AG09319 (cell line): Measurements from ENCODE around the gene NUP210.

Experiments used
- DNase-seq: peaks from one replicate; pipeline ENCODE4 v3.0.0-alpha.2; 2010; ENCODE audit warnings: low read depth; ENCODE audit errors: extremely low read depth
- TF ChIP-seq, protein P1 (sequence below): IDR thresholded peaks from 2 replicates; pipeline ENCODE4 v1.5.1; 2011; ENCODE audit warnings: low read depth, mild to moderate bottlenecking, inconsistent platforms, low read length, moderate library complexity

Gene NUP210

DNA sequence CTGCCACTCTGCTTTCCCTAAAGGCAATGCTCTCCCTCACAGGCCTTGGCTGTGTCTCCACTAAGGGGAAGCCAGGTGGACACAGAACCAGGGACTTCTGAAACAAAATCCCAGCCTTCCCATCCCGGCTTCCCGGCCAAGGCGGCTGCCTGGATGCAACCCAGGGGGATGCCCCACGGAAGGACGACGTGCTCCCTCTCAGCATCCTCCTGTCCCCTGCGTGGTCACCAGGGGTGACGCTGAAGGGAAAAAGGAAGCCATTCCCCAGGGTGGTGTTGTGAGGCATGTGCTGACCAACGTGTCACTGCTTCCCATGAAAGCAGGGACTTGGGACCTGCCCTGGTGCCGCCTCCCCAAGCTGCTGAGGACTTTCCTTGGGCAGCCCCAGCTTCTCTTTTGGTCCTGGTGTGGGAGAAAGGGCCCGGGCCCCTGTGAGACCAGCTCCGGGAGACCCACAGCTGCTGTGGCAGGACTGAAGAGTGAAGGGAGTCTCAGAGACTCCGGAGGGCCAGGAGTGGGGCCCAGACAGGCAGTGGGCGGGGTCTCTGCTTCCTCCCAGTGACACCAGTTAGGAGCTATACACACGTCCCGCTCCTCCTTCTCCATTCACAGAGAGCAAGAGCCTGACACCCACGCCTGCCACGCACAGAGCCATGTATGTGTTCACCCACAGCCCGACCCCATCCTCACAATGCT, 139.2 kb downstream of the NUP210 start:
- no peak for DNase-seq
- TF ChIP-seq, protein P1, sequence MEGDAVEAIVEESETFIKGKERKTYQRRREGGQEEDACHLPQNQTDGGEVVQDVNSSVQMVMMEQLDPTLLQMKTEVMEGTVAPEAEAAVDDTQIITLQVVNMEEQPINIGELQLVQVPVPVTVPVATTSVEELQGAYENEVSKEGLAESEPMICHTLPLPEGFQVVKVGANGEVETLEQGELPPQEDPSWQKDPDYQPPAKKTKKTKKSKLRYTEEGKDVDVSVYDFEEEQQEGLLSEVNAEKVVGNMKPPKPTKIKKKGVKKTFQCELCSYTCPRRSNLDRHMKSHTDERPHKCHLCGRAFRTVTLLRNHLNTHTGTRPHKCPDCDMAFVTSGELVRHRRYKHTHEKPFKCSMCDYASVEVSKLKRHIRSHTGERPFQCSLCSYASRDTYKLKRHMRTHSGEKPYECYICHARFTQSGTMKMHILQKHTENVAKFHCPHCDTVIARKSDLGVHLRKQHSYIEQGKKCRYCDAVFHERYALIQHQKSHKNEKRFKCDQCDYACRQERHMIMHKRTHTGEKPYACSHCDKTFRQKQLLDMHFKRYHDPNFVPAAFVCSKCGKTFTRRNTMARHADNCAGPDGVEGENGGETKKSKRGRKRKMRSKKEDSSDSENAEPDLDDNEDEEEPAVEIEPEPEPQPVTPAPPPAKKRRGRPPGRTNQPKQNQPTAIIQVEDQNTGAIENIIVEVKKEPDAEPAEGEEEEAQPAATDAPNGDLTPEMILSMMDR: no peak

DNA sequence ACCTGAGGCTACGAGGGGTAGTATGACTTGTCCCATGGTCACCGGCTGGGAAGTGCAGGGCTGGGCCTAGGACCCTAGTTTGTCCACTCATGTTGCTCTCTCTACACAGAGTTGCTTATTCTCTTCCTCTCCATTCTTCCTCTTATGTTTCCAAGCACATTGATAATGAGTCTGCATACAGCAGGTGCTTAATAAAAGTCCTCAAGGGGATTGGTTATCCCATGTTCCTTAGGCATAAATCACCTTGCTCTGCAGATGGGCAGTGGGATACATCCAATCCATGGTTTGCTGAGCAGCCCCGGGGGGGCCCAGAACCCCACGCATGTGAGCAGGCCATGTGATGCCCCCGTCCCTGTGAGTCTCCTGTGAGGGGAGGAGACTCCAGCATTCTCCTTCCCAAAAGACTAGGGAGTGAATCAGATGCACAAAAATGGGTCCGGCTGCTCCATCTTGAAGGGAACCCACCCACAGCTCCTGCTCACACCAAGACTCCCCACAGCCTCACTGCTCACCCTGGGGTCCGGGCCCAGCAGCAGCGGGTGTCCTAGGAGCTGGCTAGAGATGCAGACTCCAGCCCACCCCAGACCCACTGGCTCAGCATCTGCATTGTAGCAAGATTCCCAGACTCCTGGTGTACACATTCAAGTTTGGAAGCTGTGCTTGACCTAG, 139.9 kb downstream of the NUP210 start:
- TF ChIP-seq, protein P1: no peak
- DNase-seq: no peak

DNA sequence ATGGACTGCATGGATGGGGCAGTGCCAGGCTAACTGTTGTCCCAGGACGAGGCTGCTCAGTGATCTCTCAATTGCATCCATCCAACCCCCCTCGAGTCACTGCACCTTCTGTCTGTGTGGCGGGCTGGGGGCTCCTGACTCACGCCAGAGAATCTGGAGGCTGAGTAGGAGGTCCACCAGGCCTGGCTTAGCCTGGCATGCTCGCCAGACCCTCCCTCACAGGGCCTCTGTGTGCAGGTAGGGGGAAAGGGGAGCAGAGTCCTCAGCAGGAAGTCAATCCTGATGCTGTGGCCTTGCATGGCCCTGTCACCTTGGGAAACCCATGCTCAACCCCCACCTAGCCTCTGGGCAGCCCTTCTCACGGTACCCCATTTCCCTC, 140.6 kb downstream of the NUP210 start:
- TF ChIP-seq, protein P1: no peak

DNA sequence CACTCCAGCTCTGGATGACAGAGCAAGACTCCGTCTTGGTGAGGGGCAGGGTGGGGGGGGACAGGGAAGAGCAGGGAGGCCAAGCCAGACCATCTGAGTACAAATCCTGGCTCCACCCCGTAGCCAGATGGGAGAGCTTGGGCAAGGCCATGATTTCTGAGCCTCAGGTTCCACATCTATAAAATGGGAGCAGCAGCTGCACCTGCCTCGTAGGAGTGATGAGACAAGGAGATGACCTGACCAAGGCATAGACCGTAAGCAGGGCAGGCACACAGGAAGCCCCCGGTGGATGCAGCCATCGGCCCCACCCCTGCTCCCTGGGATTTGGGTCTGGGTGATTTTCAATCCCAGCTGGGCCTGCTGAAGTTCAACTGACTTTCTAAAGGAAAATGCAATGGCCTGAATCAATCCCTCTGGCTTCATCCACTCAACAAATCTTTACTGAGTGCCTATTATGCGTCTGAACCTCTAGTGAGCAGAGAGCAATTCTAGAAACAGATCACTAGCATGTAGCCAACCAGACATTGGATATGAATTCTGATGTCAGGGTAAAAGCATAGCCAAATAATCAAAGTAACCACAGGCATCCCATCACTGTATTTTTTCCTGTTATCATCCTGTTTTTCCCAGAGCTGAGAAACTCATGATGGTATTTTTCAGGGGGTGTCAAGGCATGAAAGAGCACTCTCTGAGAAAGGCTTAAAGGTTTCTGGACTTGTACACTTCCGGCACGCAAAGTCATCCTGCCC, 141.2 kb downstream of the NUP210 start:
- TF ChIP-seq, protein P1: no peak
- no peak for DNase-seq

More for the DNA sequence above, 140.6 kb downstream of the NUP210 start:
- no peak for DNase-seq

DNA sequence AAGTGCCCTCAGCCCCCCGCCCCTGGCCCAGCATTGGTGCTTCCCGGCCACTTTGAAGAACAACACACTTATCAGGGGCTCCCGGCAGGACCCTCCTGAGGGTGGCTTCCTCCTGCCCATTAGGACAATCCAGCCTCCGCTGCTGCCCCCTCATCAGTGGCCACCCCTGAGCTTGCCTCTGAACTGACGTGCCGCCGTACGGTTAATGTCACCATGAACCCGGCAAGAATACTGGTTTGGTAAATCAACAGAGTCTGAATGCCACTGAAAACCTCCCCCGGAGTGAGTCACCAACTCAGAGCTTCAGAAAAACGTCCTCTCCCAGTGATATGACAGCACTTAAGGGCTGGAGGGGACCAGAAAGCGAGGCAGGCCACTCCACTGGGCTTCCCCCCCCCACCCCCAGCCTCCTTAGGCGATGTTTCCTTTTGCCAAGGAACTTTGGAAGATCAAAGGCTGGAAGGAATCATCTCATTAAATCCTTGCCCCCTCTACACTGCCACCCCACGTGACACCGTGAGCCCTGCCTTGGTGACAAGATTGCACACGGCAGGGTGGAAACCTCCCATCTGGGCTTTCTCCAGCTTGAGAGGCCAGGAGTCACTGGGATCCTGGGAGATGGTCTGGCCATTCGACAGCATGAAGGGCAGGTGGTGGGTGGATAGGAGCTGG, 142.1 kb downstream of the NUP210 start:
- no peak for DNase-seq
- TF ChIP-seq, protein P1: no peak

DNA sequence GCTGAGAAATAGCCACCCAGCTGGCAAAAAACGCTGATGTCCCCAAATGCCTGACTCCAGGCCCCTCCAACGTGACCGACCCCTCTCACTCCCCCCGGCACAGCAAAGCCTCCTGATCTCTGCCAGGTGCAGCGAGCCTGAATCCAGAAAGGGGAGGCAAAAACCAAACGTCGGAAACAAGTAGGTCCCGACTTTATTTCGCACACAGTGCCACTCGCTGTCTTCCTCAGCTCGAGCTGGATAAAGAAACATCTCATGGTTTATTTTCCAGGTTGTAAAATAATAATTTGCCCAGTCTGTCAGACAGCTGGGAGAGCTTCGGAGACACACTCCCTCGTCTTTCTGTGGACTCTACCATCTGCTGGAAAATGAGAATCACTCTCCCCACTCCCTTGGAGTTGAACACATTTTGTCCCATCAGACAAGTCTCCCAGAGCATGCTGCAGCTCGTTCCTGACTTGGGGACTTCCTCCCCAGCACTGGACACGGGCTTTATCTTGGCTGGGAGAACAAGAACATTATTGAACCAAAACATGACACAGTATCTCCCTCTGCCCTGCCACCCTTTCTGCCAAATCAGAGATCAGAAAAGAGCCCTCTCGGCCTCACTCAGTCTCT, 142.8 kb downstream of the NUP210 start:
- no peak for DNase-seq
- TF ChIP-seq, protein P1: no peak
